Measurements from ENCODE around the gene SPEM2.
A peak's percentile ranks its signal among the peaks of the same experiment; 100 is the strongest.

Gene SPEM2

DNA sequence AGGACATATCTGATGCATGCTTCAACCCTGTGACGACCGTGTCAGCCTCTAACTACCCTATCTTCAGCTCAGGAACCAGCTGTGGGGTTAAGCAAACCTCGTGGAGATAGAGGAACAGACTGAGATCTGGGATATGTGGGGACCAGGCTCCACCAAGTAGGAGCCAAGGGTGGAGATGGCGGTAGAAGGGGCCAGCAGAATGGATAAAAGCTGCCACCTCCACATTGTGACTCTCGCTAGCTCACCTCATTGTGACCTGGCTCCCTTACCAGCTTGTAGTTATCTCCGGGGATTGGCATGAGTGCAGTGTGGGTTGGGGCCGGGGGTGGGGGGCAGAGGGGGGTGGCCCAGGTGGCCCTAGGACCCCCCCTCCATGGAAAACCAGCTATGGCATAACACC is at the start of gene SPEM2:
Gene SPEM2, plus strand, starts transcription at position 301 of the 400 bp plus-strand sequence. Its CDS starts 73 bp downstream, at position 374.
- no peak for DNase-seq

DNA sequence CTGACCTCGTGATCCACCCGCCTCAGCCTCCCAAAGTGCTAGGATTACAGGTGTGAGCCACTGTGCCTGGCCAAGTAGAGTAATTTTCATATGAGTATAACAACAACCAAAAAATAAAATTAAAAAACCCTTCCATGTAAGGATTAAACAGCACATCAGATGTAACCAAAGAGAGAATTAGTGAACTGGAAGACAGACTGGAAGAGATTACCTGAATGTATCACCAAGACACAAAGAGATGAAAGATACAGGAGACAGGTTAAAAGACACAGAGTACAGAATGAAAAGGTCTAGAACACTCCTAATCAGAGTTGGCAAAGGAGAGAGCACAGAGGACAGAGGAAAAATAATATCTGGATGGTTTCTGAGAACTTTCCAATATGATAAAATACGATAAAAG is 46.3 kb upstream of the SPEM2 start:
- no peak for DNase-seq

DNA sequence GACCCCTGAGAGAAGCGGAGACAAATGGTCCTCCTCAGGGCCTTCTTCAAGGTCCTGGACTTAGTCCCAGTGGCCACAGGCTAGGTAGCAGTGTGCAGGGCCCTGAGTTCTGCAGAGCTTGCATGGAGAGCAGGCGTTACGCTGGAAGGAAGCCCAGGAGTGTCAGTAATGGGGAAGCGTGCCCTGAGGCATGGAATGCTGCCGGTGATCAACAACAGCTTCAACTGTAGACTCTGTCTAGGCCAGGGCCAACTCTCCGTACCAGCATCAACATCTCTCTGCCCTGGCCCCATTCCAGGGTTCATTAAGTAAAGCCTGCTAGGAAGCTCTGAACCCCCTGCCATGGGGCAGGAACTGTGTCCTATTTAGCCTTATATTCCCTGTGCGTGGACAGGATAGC is 45.1 kb upstream of the SPEM2 start:
- no peak for DNase-seq

DNA sequence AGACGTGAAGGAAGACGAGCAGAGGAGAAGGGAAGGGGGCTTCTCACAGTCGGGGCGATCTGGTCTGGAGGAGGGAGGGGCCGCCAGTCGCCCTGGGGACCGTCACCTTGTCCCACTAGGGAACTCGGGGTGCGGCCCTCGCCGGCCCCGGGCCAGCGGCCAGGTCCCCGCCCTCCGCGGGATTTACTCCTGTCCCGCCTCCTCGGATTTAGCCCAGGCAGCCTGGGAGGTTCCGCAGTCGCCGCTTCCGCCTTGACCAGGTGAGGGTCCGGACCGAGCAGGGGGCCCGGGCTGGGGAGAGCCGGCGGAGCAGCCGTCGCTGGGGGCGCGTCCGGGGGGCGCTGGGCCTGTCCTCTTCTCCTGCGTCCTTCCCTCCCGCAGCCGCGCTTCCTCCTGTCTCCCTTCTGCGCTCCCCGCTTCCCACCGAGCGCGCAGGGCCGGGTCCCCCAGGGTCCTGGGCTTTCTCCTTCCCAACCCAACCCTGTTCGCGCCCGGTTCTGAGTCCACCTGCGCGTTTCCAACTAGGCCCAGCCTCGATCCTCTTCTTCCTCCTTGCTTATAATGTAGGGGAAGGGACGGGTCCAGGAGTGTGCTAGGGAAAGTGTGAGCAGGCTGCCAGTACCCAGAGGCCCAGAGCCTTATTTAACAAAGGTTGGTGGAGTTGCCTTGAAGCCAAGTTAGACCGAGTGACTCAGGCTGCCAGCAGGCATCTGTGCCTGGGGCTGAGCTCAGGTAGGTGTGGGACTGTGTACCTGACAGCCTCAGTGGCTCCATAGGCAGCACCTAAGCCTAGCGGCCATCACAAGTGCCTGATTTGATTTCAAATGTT is 44.3 kb upstream of the SPEM2 start, which contains the start of gene TNK1:
Gene TNK1, plus strand, starts transcription at position 235 of the 829 bp plus-strand sequence. CDS start 1,838 bp downstream, outside the sequence.
- no peak for DNase-seq

DNA sequence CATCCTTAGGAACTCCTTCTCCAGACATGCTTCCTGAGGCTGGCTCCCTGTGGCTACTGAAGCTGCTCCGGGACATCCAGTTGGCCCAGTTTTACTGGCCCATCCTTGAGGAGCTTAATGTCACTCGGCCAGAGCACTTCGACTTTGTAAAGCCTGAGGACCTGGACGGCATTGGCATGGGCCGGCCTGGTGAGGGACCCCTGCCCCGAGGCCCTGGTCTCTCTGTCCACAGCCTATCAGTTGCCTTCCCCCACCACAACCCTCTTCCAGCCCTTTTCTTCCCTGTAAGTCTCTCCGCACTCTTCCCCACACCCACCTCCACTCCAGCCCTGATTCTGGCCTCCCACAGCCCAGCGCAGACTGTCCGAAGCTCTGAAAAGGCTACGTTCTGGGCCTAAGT is 42.5 kb upstream of the SPEM2 start:
- DNase-seq: no peak

DNA sequence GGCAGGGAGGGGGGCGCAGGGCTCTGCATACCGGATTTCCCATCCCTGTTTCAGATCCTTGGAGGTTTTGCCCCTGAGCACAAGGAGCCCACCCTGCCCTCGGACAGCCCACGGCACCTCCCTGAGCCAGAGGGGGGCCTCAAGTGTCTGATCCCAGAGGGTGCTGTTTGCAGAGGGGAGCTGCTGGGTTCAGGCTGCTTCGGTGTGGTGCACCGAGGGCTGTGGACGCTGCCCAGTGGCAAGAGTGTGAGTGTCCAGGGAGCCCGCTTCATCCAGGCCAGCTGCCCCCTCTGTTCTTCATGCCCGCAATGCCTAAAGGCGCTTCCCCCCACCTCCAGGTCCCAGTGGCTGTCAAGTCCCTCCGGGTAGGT is 42.1 kb upstream of the SPEM2 start:
- DNase-seq: no peak

DNA sequence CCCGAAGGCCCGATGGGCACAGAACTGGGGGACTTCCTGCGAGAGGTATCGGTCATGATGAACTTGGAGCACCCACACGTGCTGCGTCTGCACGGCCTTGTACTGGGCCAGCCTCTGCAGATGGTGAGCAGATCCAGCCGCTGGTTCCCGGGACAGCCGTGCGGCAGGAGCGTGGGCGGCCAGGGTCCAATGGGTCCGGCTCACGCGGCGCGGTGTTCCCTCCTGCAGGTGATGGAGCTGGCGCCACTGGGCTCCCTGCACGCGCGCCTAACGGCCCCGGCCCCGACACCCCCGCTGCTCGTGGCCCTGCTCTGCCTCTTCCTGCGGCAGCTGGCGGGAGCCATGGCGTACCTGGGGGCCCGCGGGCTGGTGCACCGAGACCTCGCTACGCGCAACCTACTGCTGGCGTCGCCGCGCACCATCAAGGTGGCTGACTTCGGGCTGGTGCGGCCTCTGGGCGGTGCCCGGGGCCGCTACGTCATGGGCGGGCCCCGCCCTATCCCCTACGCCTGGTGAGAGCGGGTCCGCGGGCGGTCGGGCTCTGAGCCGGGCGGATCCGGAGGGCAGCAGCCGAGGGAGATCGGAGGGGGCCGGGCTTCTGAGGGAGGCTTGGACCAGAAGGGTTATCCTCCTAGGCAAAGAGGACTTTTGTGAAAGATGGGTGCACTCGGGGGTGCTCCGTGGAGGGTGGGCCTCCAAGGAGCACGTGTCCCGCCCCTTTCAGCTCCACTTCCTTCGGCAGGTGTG is 41.5 kb upstream of the SPEM2 start:
- DNase-seq: no peak

DNA sequence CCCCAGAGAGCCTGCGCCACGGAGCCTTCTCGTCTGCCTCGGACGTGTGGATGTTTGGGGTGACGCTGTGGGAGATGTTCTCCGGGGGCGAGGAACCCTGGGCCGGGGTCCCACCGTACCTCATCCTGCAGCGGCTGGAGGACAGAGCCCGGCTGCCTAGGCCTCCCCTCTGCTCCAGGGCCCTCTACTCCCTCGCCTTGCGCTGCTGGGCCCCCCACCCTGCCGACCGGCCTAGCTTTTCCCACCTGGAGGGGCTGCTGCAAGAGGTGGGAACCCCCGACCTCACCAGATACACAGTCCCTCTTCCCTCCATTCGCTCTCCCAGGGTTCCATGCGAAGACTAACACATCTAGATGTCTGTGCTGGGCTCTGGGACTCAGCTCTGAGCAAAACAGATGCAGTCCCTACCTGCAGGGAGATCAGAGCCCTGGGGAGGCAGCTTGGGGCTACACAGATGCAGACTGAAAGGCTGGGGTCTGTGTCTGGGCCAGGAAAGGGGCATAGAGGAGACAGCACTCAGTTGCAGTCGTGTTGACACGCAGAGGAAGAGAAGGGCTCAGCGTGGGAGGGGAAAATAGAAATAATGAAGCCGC is 40.8 kb upstream of the SPEM2 start:
- DNase-seq: no peak

DNA sequence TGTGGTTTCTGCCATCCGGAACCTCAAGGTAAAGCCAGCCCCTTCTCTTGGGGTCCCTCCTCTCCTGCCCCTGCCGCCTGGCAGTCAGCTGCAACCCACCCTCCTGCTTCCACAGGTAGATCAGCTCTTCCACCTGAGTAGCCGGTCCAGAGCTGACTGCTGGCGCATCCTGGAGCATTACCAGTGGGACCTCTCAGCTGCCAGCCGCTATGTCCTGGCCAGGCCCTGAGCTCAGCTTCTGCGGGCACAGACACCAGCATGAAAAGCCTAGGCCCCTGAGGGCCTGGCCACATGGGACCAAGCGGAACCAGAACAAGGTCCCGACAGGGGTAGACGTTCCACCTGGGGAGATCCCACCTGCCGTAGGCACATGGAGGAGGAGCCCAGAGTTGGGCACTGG is 36.6 kb upstream of the SPEM2 start:
- no peak for DNase-seq

DNA sequence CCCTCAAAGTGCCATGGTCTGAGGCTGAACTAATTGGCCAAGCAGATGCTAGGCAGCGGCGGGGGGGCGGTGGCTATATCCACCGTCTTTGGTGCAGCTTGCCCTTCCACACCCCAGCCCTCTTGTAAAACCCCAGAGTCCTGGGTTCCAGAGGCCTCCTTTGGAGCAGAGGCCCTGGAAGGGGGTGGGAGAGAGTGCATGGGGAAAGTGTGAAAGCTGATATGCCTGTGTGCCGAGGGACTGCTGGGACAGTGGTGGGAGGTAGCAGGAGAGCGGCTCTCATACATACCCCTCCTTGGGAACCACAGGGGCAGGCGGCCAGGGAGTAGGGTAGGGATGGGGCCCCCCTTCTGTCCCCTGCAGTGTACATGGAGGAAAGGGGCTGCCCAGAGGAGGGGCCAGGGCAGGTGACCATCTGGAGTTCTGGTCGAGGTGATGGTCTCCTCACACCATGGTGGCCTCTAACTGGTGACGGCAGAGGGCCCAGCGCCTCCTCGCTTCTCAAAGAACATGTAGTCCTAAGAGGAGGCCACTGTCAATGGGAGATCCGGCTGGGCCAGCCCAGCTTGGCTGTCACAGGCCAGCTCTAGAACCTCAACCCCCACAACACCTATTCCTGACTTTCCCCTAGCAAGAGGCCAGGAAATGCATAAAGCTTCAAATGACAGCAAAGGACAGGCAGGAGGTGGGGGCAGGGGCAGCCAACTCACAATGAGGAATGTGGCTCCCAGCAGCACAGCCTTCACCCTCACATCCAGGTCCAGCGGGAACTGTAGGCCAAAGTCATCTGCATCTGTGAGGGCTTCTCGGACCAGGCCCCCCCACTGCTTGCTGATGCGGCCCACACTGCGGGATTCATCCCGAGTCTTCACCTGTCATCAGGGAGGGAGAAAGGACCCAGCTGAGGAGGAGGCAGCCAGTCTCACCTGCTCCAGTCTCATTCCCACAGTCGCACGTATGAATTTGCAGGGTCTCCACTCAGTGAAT is 35.2 kb upstream of the SPEM2 start:
- DNase-seq: no peak

DNA sequence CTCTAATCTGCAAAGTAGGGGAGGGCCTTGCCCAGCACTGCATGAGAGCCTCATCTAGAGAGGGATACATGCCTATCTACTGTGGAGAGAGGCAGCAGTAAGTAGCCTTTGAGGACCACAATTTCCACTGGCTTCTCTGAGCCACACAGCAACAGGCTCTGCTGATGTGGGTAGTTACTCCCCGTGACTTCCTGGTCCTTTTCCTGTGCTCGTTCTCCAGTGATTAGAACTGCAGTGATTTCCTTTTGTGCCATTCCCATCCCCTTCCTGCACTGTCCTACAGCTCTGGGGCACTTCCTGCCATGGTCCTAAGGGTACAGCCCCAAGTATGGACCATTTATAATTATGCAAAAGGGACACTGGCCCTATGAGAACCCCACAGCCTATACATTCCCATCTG is 34.1 kb upstream of the SPEM2 start:
- no peak for DNase-seq

DNA sequence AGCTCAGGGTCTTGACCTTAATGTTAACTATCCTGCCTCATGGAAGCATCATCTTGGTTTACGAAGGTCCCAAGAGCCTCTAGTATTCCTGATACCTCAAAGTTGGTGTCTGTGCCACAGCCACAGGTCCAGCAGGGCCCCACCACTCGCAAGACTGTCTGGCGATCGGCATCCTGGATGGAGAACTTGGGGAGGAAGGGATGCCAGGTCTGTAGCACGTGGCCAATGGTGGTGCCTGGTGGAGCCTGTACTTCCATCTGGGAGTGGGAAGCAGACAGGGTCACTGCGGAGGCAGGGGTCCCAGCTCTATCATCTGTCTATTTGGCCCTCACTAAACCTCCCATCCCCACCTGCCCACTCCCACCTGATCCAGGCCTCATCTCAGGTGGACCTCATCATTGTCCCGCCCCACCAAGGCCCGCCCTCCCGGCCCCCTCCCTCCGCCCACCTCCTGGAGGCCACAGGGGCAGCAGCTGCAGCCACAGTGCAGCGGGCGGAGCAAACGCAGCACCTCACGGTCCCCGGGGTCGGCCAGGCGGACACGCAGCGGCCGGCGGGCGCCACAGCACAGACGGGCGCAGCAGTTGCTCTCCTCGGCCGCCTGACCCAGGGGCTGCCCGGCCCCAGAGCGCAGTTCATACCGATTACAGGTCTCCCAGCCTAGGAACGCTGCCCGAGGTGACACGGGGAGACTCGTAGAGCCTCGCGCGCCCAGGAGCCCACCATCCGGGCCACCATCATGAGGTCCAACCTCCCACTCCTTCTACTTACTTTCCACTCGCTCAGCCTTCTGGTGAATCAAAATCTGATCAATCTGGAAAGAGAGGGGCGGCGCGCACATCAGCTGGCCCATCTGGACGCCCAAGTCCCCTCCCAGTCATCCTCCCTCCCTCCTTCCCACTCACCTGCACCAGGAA is 32.5 kb upstream of the SPEM2 start:
- no peak for DNase-seq

DNA sequence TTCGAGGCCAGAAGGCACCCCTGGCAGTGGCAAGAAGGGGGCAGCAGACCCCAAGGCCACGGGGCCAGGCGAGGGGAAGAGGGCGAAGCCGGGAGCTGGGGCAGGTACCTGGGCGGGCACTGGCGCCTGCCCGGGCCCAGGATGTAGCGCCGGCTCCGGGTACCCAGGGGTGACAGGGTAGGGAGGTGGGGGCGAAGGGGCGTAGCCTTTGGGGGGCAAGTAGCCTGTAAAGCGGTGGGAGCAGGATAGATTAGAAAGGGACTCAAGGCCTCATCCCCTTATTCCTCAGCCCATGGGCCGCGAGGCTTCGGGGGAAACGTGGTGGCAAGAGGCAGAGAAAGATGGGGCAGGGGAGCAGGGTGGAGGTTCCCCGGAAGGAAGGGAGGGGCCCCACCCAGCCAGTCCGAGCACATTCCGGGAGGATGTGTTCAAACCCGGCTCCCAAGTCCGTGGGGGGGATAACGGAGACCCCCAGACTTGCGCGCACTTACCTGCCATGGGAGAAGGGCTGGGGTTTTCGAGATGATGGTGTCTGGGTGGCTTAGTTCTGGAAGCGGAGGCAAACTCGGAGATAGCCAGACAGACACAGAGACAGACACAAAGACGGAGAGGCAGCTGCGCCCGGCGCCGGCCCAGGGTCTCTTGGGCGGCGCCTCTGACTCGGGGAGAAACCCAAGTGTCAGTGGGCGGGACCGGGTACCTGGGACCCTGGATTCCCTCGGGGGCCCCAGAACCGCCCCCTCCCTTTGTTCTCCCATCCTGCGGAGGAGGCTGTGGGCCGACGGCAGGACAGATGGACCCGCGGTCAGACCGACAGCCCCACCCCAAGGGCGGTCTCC is 31.6 kb upstream of the SPEM2 start:
- DNase-seq: no peak

DNA sequence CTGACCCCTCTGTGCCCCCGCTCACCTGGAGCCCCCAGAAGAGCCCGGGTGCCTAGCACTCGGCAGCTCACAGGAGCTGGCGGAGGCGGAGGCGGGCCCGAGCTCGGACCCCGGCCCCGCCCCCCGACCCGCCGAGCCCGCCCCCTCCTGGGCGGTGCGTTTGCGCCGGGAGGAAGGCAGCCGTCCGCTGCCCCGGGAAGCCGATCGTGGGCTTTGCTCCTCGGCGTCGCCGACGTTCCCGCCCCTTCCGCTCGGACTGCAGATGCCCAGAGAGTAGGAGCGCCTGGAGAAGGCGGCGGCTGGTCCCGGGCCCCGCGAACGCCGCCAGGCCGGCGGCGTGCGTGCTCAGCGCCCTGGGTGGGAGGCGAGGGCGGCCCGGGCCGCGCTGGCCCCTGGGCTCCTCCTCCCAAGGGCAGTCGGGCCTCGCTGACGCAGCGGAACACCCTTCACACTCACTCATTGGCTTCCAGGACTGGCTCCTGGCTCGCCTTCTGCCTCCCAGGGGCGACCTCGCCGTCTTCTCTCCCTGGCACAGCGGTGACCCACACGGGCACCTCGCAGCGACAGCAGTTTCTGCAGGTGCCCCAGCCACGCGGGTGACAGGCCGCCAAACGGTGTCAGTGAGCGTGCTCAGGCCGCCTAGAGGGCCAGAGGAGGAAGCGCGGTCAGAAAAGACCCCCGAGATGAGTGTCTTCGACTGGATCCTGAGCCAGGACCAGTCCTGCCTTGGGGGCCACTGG is 30.8 kb upstream of the SPEM2 start, which contains the start of gene PLSCR3:
Gene PLSCR3, minus strand, starts transcription at position 74 of the 740 bp plus-strand sequence. CDS start 415 bp downstream, outside the sequence.
- DNase-seq: peak; percentile 76

DNA sequence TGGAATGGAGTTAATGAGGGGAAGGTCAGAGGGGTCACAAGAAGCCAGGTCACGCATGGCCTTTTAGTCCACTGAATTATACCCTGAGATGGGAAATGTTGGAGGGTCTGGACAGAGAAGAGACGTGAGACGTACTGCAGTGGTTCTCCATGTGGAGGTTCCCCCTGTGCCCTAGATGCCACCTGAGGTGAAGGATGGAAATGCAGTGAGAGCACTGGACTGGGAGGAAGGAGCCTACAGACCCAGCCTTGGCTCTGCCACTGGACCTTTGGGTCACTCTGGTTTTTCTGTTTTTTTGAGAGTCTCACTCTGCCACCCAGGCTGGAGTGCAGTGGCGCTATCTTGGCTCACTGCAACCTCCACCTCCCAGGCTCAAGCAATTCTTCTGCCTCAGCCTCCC is 29.3 kb upstream of the SPEM2 start:
- no peak for DNase-seq

DNA sequence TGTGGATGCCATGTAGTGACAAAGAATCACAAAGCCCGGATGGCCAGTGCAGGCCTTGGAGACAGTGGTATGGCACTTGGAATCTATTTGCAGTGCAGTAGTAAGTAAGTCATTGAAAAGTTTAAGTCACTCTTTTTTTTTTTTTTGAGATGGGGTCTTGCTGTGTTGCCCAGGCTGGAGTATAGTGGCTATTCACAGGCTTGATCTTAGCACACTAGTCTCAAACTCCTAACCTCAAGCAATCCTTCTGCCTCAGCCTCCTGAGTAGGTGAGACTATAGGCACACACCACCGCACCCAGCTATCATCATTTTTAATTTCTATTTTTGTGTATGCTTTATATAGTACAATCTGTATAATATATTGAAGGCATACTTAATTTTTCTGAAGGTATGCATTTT is 26.8 kb upstream of the SPEM2 start:
- no peak for DNase-seq

DNA sequence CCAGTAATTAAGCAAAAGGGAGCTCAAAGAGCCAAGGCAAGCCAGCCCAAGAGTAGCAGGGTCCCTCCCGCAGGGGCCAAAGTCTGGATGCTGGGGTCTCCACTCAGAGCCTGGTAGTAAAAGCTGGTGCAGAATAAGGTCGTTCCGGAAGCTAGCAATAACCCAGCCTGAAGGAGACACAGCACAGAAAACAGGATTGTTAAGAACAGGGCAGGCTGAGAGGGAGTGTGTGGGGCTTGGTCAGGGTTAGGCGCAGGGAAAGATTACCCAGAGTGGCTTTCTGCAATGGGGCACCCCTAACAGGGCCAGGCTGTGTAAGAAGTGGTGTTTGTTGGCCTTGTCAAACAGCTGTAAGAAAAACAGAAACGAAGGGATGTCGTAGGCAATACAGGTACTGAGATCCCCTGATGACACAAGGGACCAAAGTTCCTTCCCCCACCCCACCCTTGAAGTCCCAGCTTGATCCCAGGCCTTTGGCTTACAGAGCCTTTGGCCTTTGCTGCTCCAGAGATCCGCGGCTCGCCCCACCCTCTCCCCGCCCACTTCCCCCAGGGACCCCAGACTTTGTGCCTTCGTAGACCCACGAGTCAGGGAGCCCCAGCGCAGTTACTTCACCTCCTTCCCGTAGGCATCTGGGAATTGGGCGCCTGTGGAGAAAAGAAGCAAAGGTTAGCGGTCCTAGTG is 22.2 kb upstream of the SPEM2 start:
- DNase-seq: no peak

DNA sequence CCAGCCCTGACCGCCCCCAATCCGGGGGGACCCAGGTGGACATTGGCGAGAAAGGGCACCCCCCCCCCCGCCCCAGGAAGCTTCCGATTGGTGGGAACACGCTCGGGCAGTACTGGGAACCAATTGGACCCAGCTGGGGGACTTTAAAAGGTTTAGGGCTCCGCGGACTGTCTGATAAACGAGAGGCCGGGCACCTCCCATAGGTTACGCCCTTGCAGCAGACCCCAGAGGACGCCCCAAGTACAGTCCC is 21.8 kb upstream of the SPEM2 start:
- no peak for DNase-seq

DNA sequence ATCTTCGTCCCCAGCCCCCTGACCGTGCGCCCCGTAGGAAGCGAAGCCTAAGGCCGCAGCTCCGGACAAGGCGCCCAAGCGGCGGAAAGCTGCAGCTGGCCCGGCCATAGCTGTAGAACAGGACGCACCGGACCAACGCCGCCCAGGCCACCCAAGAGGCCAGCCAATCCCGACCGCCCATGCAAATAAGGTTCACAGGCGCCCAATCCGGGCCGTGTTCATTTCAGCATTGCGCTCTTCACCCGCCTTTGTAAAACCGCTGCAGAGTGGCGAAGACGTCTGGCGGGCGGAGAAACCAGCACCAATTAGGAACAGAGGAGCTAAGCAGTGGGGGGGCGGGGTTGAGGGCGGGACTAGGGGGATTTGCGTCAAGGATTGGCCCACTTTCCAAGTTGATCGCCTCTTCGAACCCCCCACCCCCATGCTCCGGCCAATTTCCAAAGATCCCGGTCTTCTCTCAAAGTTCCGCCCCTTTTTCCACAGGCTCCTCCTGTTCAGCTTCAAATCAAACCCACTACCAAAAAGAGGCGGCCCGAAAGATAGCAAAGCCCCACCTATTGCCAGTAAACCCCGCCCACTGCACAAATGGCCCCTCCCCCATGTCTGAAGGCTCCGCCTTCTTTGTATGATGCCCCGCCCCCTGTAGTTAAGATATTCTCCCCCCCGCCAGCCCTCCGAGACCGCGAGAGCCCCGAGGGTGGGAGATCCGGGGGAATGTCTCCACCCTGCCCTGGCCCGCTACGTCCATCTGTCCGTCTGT is 21.3 kb upstream of the SPEM2 start, which contains the start of gene TMEM256:
Gene TMEM256, minus strand, starts transcription at position 121 of the 760 bp plus-strand sequence. Its CDS starts 13 bp downstream, at position 108.
- DNase-seq: peak; percentile 97

All from GDM1 (cell line).